ENCODE results near the gene GORASP1. TPM values are rescaled to one million over a fixed set of nuclear protein-coding genes. Genes with fewer than 3 reads are reported as not detected.
"Not testable (repeated sequence)": the region's sequence is repeated elsewhere in the genome, so short reads cannot be mapped to it uniquely, and the experiment has no call there.

Gene GORASP1
- polyA plus RNA-seq, 3 donors = 60.8 to 73.9 (median 66.3) TPM

- no peak for DNase-seq (ENCODE audit: extremely low read depth in 1 of 11, low read depth in 9 of 11, low spot score in 4 of 11)
Observed at GRCh38 chr3:39094851-39095677, 12.4 kb downstream of the GORASP1 start.

GRCh38 chr3:39090922-39091321 lies 16.5 kb downstream of the GORASP1 start:
- DNase-seq (ENCODE audit: extremely low read depth in 1 of 11, low read depth in 9 of 11, low spot score in 4 of 11) = no peak

DNA sequence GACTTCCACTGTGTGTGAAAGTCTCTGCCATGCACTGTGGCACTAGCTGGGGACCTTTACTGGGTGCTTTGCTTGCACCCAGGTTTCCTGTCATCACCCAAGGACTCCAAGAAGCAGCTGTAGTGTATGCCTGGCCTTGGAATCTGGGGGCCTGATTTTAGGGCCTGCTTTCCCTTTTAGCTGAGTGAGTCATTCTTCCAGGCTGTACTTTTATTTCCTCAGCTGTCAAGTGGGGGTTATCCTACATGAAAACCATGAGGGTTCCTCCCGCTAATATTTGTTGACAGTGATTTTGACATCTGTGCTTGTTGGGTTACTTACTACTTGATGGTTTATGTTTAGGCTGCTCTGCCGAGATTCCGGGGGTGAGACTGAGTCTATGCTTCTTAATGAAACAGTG lies 18.5 kb downstream of the GORASP1 start:
- no peak for DNase-seq (ENCODE audit: extremely low read depth in 1 of 11, low read depth in 9 of 11, low spot score in 4 of 11)

GRCh38 chr3:39088456-39088855 lies 19.0 kb downstream of the GORASP1 start:
- DNase-seq (ENCODE audit: extremely low read depth in 1 of 11, low read depth in 9 of 11, low spot score in 4 of 11) = no peak

- no peak for DNase-seq (ENCODE audit: extremely low read depth in 1 of 11, low read depth in 9 of 11, low spot score in 4 of 11)
Observed at GRCh38 chr3:39086144-39086543, 21.3 kb downstream of the GORASP1 start.

- no peak for DNase-seq (ENCODE audit: extremely low read depth in 1 of 11, low read depth in 9 of 11, low spot score in 4 of 11)
Observed at GRCh38 chr3:39082666-39083313, 24.6 kb downstream of the GORASP1 start.

DNA sequence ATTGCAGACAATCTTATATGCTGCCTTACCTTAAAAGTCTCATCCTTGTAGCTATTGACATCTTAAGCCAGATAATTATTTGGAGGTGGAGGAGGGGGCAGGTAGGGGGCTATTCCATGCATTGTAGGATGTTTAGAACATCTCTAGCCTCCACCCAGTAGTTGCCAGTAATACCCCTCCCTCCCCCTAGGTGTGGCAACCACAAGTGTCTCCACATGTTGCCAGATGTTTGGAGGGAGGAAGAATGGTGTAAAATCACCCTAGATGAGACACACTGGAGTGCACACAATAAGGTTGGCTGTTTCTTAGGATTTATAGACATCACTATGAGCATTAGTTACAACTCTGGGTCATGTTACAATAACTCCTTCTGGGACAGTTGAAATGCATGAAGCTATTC lies 27.4 kb downstream of the GORASP1 start:
- no peak for DNase-seq (ENCODE audit: extremely low read depth in 1 of 11, low read depth in 9 of 11, low spot score in 4 of 11)

DNA sequence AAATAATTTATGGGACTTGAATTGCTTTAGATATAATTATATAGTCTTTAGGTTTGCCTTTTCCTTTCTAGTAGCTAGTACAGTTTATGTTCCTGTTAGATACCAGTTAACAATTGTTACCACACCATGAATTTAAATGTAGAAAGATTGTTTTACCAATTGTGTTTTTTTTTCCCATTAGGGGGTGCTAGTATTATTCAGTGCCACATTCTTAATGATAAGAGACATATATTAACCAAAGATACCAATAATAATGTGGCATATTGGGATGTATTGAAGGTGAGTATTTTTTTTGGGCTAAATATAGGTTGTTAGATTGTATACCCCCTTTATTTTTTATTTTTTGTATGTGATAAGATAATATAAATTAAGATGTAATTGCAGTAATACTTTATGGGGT lies 27.9 kb downstream of the GORASP1 start:
- DNase-seq (ENCODE audit: extremely low read depth in 1 of 11, low read depth in 9 of 11, low spot score in 4 of 11) = no peak

- DNase-seq (ENCODE audit: extremely low read depth in 1 of 11, low read depth in 9 of 11, low spot score in 4 of 11) = no peak
Observed at GRCh38 chr3:39075910-39076309, 31.5 kb downstream of the GORASP1 start.

- DNase-seq (ENCODE audit: extremely low read depth in 1 of 11, low read depth in 9 of 11, low spot score in 4 of 11) = no peak
Observed at GRCh38 chr3:39068556-39068955, 38.9 kb downstream of the GORASP1 start.

DNA sequence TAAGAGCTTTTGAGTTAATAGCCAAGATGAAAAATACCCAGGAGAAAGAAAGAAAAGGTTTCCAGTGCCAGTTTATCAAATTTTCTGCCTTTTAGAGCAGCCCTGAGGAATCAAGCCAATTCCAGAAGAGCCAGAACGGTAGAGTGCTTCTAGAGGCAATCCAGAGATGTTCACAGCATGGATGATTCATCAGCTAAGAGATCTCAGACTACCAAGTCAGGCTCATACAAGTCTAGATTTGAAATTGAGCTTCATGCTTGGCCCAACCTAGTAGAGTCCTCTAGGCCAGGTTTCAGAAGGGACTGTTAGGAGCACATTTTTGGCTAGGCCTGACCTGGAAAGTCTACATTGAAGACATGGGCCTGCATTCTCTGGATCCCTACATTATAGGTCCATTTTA lies 40.1 kb downstream of the GORASP1 start:
- no peak for DNase-seq (ENCODE audit: extremely low read depth in 1 of 11, low read depth in 9 of 11, low spot score in 4 of 11)

GRCh38 chr3:39065197-39065596 lies 42.2 kb downstream of the GORASP1 start:
- no peak for DNase-seq (ENCODE audit: extremely low read depth in 1 of 11, low read depth in 9 of 11, low spot score in 4 of 11)

GRCh38 chr3:39064646-39065045 lies 42.8 kb downstream of the GORASP1 start:
- DNase-seq (ENCODE audit: extremely low read depth in 1 of 11, low read depth in 9 of 11, low spot score in 4 of 11) = no peak

GRCh38 chr3:39063143-39063542 lies 44.3 kb downstream of the GORASP1 start:
- DNase-seq (ENCODE audit: extremely low read depth in 1 of 11, low read depth in 9 of 11, low spot score in 4 of 11) = no peak

- no peak for DNase-seq (ENCODE audit: extremely low read depth in 1 of 11, low read depth in 9 of 11, low spot score in 4 of 11)
Observed at GRCh38 chr3:39062180-39062579, 45.2 kb downstream of the GORASP1 start.

- DNase-seq (ENCODE audit: extremely low read depth in 1 of 11, low read depth in 9 of 11, low spot score in 4 of 11) = not testable (repeated sequence)
Observed at GRCh38 chr3:39061228-39061627, 46.2 kb downstream of the GORASP1 start.

GRCh38 chr3:39056151-39056550 lies 51.3 kb downstream of the GORASP1 start:
- no peak for DNase-seq (ENCODE audit: extremely low read depth in 1 of 11, low read depth in 9 of 11, low spot score in 4 of 11)

GRCh38 chr3:39053696-39054095 lies 53.7 kb downstream of the GORASP1 start:
- no peak for DNase-seq (ENCODE audit: extremely low read depth in 1 of 11, low read depth in 9 of 11, low spot score in 4 of 11)

GRCh38 chr3:39052583-39052982 lies 54.8 kb downstream of the GORASP1 start:
- no peak for DNase-seq (ENCODE audit: extremely low read depth in 1 of 11, low read depth in 9 of 11, low spot score in 4 of 11)

- DNase-seq (ENCODE audit: extremely low read depth in 1 of 11, low read depth in 9 of 11, low spot score in 4 of 11) = peak; percentile 88 to 96 (median 94)
Observed at GRCh38 chr3:39051649-39052561, 55.5 kb downstream of the GORASP1 start, which contains the start of the genes SCN11A and WDR48. SCN11A (minus strand) TSS chr3:39051944; CDS start chr3:38950362, 101,582 bp downstream. WDR48 (plus strand) TSS chr3:39052016; CDS start chr3:39052026, 10 bp downstream.
